HEK293T (cell line): ENCODE measurements around the gene CALML6.
"Not testable (repeated sequence)": the region's sequence is repeated elsewhere in the genome, so short reads cannot be mapped to it uniquely, and the experiment has no call there.

Experiments
- CTCF ChIA-PET: fragments of 350-600 bp; formaldehyde crosslinking; extraction: SDS; loops from one replicate; lab custom pipeline; 2021; ENCODE audit warnings: antibody characterized with exemption, inconsistent platforms; lab: Yijun Ruan, JAX
- POLR2A ChIA-PET: fragments of 350-600 bp; formaldehyde crosslinking; extraction: SDS; loops from one replicate; lab custom pipeline; 2020; ENCODE audit warnings: antibody characterized with exemption, inconsistent platforms; lab: Yijun Ruan, JAX
- DNase-seq: peaks from one replicate; pipeline ENCODE4 v3.0.0; 2012; ENCODE audit warnings: mixed read lengths; ENCODE audit errors: extremely low spot score
- ARNT ChIP-seq: fragments of 450-650 bp; IDR thresholded peaks from 2 replicates; pipeline ENCODE4 v1.6.1; 2017; ENCODE audit warnings: mild to moderate bottlenecking
- BHLHE40 ChIP-seq: fragments of 450-650 bp; IDR thresholded peaks from 2 replicates; pipeline ENCODE4 v1.6.1; 2016; ENCODE audit warnings: mild to moderate bottlenecking, moderate library complexity, borderline replicate concordance
- CTBP1 ChIP-seq: fragments of 450-650 bp; IDR thresholded peaks from 2 replicates; pipeline ENCODE4 v1.6.1; 2016; ENCODE audit warnings: borderline replicate concordance
- ELF4 ChIP-seq: fragments of 450-650 bp; IDR thresholded peaks from 2 replicates; pipeline ENCODE4 v1.6.1; 2017; ENCODE audit warnings: antibody characterized with exemption
- FOXA1 ChIP-seq: fragments of 450-650 bp; IDR thresholded peaks from 2 replicates; pipeline ENCODE4 v1.6.1; 2016; ENCODE audit warnings: mild to moderate bottlenecking
- FOXK2 ChIP-seq: fragments of 450-650 bp; IDR thresholded peaks from 2 replicates; pipeline ENCODE4 v1.6.1; 2016; ENCODE audit warnings: mild to moderate bottlenecking
- FOXM1 ChIP-seq: fragments of 450-650 bp; IDR thresholded peaks from 2 replicates; pipeline ENCODE4 v1.6.1; 2017; ENCODE audit warnings: mild to moderate bottlenecking, borderline replicate concordance
- HDGF ChIP-seq: fragments of 450-650 bp; IDR thresholded peaks from 2 replicates; pipeline ENCODE4 v1.6.1; 2017; ENCODE audit warnings: antibody characterized with exemption, borderline replicate concordance
- L3MBTL2 ChIP-seq: fragments of 450-650 bp; conservative IDR thresholded peaks from 2 replicates; pipeline ENCODE4 v1.6.1; 2016; ENCODE audit warnings: mild to moderate bottlenecking
- LEF1 ChIP-seq: fragments of 450-650 bp; IDR thresholded peaks from 2 replicates; pipeline ENCODE4 v1.6.1; 2017; ENCODE audit warnings: mild to moderate bottlenecking, borderline replicate concordance
- NFRKB ChIP-seq: fragments of 450-650 bp; IDR thresholded peaks from 2 replicates; pipeline ENCODE4 v1.6.1; 2016; ENCODE audit warnings: mild to moderate bottlenecking, moderate library complexity
- PKNOX1 ChIP-seq: fragments of 450-650 bp; IDR thresholded peaks from 2 replicates; pipeline ENCODE4 v1.6.1; 2016
- SP1 ChIP-seq: fragments of 450-650 bp; IDR thresholded peaks from 2 replicates; pipeline ENCODE4 v1.6.1; 2017
- SUZ12 ChIP-seq: fragments of 450-650 bp; IDR thresholded peaks from 2 replicates; pipeline ENCODE4 v1.6.1; 2016; ENCODE audit warnings: mild to moderate bottlenecking
- TARDBP ChIP-seq: fragments of 450-650 bp; IDR thresholded peaks from 2 replicates; pipeline ENCODE4 v1.6.1; 2016
- ZNF384 ChIP-seq: fragments of 450-650 bp; IDR thresholded peaks from 2 replicates; pipeline ENCODE4 v1.6.1; 2016

The CALML6 gene

GRCh38 chr1:1929639-1930545 is 14.8 kb downstream of the CALML6 start:
- DNase-seq = no peak
- ChIA-PET POLR2A (no interaction called here), CTCF (no interaction called here)
- TF ChIP-seq FOXM1 (no peak), PKNOX1 (no peak), L3MBTL2 (no peak), ELF4 (no peak)

GRCh38 chr1:1934848-1935247 is 19.8 kb downstream of the CALML6 start:
- CTCF ChIA-PET = interaction anchor here (1.5 kb wide), 1 partner anchor 110 kb away, joined by 4 read pairs; no protein-coding TSS in a partner anchor
- DNase-seq, POLR2A ChIA-PET: not testable (repeated sequence)

- TF ChIP-seq TARDBP = no peak
- TF ChIP-seq PKNOX1 = no peak
- TF ChIP-seq FOXA1 = no peak
- TF ChIP-seq LEF1 = no peak
- TF ChIP-seq ELF4 = no peak
- TF ChIP-seq FOXK2 = no peak
- DNase-seq = no peak
- POLR2A ChIA-PET = no interaction called here
- CTCF ChIA-PET = no interaction called here
Measured at GRCh38 chr1:1937061-1937460, 22.0 kb downstream of the CALML6 start.

- TF ChIP-seq ELF4 (no peak), L3MBTL2 (no peak), PKNOX1 (no peak), ARNT (no peak), FOXM1 (no peak), SUZ12 (no peak), CTBP1 (no peak), FOXK2 (no peak), TARDBP (no peak), FOXA1 (no peak), NFRKB (no peak), ZNF384 (no peak), HDGF (no peak), BHLHE40 (no peak), SP1 (no peak), LEF1 (no peak)
- CTCF ChIA-PET = no interaction called here
- POLR2A ChIA-PET = no interaction called here
- no peak for DNase-seq
Measured at GRCh38 chr1:1937549-1938275, 22.7 kb downstream of the CALML6 start.

- DNase-seq = no peak
- ChIA-PET POLR2A (no interaction called here), CTCF (no interaction called here)
- TF ChIP-seq NFRKB = no peak
- no peak for TF ChIP-seq BHLHE40
Measured at GRCh38 chr1:1938276-1938573, 23.2 kb downstream of the CALML6 start.

- TF ChIP-seq FOXM1 (no peak), NFRKB (no peak)
- ChIA-PET POLR2A (no interaction called here), CTCF (no interaction called here)
- DNase-seq = no peak
Measured at GRCh38 chr1:1938613-1939295, 23.7 kb downstream of the CALML6 start.
